ENCODE measurements around the gene KIF3A.

DNA sequence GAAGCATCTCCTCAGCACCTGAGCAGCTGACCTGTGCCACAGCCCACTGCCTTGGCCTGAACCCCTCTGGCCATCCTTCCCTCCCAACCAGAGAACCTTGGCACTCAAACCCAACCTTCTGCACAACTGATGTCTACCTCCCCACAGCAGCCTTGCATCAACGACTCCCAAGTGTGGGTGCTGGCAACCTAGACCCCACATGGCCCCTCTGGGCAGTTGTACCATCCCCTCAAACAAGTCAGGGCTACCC lies 29.4 kb upstream of the KIF3A start:
- TF ChIP-seq, protein P1, sequence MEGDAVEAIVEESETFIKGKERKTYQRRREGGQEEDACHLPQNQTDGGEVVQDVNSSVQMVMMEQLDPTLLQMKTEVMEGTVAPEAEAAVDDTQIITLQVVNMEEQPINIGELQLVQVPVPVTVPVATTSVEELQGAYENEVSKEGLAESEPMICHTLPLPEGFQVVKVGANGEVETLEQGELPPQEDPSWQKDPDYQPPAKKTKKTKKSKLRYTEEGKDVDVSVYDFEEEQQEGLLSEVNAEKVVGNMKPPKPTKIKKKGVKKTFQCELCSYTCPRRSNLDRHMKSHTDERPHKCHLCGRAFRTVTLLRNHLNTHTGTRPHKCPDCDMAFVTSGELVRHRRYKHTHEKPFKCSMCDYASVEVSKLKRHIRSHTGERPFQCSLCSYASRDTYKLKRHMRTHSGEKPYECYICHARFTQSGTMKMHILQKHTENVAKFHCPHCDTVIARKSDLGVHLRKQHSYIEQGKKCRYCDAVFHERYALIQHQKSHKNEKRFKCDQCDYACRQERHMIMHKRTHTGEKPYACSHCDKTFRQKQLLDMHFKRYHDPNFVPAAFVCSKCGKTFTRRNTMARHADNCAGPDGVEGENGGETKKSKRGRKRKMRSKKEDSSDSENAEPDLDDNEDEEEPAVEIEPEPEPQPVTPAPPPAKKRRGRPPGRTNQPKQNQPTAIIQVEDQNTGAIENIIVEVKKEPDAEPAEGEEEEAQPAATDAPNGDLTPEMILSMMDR (IDR thresholded peaks at IDR 0.05), result no peak
- no peak for TF ChIP-seq EZH2 (IDR thresholded peaks at IDR 0.05)
- TF ChIP-seq EZH2phosphoT487 (IDR thresholded peaks at IDR 0.05), result no peak
